ENCODE measurements around the gene GOLIM4. TPM values are rescaled to one million over a fixed set of nuclear protein-coding genes. Genes with fewer than 3 reads are reported as not detected.
"Not testable (repeated sequence)": the region's sequence is repeated elsewhere in the genome, so short reads cannot be mapped to it uniquely, and the experiment has no call there.

Gene GOLIM4
- total RNA-seq, 1 donor from 2014 or later, result 21.8 TPM

GRCh38 chr3:168073842-168074605 is 21.7 kb downstream of the GOLIM4 start:
- no peak for DNase-seq (ENCODE audit: low spot score)

GRCh38 chr3:168072323-168072650 is 23.4 kb downstream of the GOLIM4 start:
- no peak for DNase-seq (ENCODE audit: low spot score)

- DNase-seq (ENCODE audit: low spot score), result no peak
Measured at GRCh38 chr3:168071591-168072322, 24.0 kb downstream of the GOLIM4 start.

- no peak for DNase-seq (ENCODE audit: low spot score)
Measured at GRCh38 chr3:168070919-168071318, 24.8 kb downstream of the GOLIM4 start.

- DNase-seq (ENCODE audit: low spot score), result no peak
Measured at GRCh38 chr3:168068346-168068745, 27.4 kb downstream of the GOLIM4 start.

- DNase-seq (ENCODE audit: low spot score), result no peak
Measured at GRCh38 chr3:168066882-168067281, 28.8 kb downstream of the GOLIM4 start.

- DNase-seq (ENCODE audit: low spot score), result no peak
Measured at GRCh38 chr3:168065569-168065968, 30.2 kb downstream of the GOLIM4 start.

GRCh38 chr3:168063122-168063521 is 32.6 kb downstream of the GOLIM4 start:
- no peak for DNase-seq (ENCODE audit: low spot score)

GRCh38 chr3:168062679-168063078 is 33.0 kb downstream of the GOLIM4 start:
- no peak for DNase-seq (ENCODE audit: low spot score)

- no peak for DNase-seq (ENCODE audit: low spot score)
Measured at GRCh38 chr3:168061332-168061996, 34.3 kb downstream of the GOLIM4 start.

GRCh38 chr3:168060317-168060716 is 35.4 kb downstream of the GOLIM4 start:
- no peak for DNase-seq (ENCODE audit: low spot score)

GRCh38 chr3:168058481-168058880 is 37.2 kb downstream of the GOLIM4 start:
- DNase-seq (ENCODE audit: low spot score), result no peak

- DNase-seq (ENCODE audit: low spot score), result not testable (repeated sequence)
Measured at GRCh38 chr3:168056398-168057230, 39.1 kb downstream of the GOLIM4 start.

- DNase-seq (ENCODE audit: low spot score), result no peak
Measured at GRCh38 chr3:168054447-168054846, 41.3 kb downstream of the GOLIM4 start.

GRCh38 chr3:168053115-168053514 is 42.6 kb downstream of the GOLIM4 start:
- DNase-seq (ENCODE audit: low spot score), result no peak

GRCh38 chr3:168052515-168052914 is 43.2 kb downstream of the GOLIM4 start:
- DNase-seq (ENCODE audit: low spot score), result no peak

- DNase-seq (ENCODE audit: low spot score), result no peak
Measured at GRCh38 chr3:168051531-168052471, 43.9 kb downstream of the GOLIM4 start.

- DNase-seq (ENCODE audit: low spot score), result no peak
Measured at GRCh38 chr3:168051070-168051469, 44.7 kb downstream of the GOLIM4 start.

GRCh38 chr3:168049367-168049974 is 46.3 kb downstream of the GOLIM4 start:
- DNase-seq (ENCODE audit: low spot score), result no peak

Measured in ureter (tissue), 1 donor.